Fibroblast of upper back skin (primary cell): ENCODE measurements around the gene CENPM.
"Not testable (repeated sequence)": the region's sequence is repeated elsewhere in the genome, so short reads cannot be mapped to it uniquely, and the experiment has no call there.

ENCODE experiments used
- DNase-seq: peaks from one replicate; pipeline ENCODE4 v3.0.0-alpha.2; 2013

CENPM gene

GRCh38 chr22:41966225-41966606 lies 19.3 kb upstream of the CENPM start:
- DNase-seq: no peak

- no peak for DNase-seq
Measured at GRCh38 chr22:41964112-41964491, 17.1 kb upstream of the CENPM start.

- DNase-seq: no peak
Measured at GRCh38 chr22:41963453-41964111, 16.6 kb upstream of the CENPM start.

- no peak for DNase-seq
Measured at GRCh38 chr22:41957941-41958556, 11.1 kb upstream of the CENPM start.

GRCh38 chr22:41952713-41953112 lies 5.8 kb upstream of the CENPM start:
- DNase-seq: no peak

- DNase-seq: no peak
Measured at GRCh38 chr22:41951898-41952474, 5.0 kb upstream of the CENPM start, which contains the start of gene SMIM45. SMIM45 (plus strand) TSS chr22:41952150.

DNA sequence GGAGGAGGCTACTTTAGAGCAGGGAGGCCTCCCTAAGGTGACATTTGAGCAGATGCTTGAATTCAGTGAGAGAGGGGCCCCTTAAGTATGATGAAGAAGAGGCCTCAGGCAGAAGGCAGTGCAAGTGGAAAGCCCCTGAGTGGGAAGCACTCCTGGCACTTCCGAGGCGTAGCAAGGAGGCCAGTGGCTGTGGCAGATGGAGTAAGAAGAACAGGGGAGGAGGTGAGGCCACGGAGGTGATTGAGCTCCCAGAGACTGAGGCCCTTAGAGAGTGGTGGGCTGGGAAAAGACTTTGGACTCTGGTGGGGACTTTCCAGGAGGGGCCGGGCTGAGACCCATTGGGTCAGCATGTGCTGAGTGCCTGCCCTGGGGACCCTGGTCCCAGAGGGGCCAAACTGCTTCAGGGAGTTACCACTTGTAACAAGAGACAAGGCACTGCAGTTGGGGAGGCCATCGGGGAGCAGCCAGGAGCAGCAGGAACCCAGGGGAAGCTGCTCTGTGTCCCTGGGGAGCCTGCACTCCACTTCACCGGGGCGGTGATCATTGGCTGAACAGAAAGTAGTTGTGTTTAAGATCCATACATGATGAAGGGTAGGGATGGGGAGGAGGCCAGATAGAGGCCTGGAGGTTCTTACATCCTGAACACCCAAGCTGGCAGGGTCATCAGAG lies 2.5 kb upstream of the CENPM start:
- DNase-seq: no peak

- not testable (repeated sequence) for DNase-seq
Measured at GRCh38 chr22:41948928-41949296, 2.0 kb upstream of the CENPM start.

- DNase-seq: no peak
Measured at GRCh38 chr22:41948142-41948541, 1.2 kb upstream of the CENPM start.

GRCh38 chr22:41947424-41948080 lies 600 bp upstream of the CENPM start:
- no peak for DNase-seq

DNA sequence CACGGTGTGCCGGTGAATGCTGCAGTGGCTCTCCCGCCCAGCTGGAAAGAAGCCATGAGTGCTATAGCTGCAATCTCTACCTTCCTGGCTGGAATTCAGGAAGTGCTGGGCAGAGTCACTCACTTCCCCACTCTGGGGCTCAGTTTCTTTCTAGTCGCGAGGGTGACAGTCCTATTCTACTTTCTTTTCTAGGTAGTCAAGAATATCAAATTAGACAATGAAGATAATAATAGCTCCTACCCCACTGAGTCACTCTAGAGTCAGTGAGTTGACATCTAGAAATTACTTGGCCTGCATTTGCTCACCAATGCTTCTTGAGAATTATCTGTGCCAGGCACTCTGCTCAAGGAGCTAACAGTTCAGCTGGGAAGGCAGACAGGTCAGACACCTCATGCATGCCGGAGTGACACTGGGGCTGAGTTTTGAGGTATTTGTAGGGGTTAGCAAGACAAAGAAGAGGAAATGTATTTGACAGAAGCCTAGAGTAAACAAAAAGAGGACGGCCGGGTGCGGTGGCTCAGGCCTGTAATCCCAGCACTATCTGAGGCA lies 3.2 kb downstream of the CENPM start:
- no peak for DNase-seq

DNA sequence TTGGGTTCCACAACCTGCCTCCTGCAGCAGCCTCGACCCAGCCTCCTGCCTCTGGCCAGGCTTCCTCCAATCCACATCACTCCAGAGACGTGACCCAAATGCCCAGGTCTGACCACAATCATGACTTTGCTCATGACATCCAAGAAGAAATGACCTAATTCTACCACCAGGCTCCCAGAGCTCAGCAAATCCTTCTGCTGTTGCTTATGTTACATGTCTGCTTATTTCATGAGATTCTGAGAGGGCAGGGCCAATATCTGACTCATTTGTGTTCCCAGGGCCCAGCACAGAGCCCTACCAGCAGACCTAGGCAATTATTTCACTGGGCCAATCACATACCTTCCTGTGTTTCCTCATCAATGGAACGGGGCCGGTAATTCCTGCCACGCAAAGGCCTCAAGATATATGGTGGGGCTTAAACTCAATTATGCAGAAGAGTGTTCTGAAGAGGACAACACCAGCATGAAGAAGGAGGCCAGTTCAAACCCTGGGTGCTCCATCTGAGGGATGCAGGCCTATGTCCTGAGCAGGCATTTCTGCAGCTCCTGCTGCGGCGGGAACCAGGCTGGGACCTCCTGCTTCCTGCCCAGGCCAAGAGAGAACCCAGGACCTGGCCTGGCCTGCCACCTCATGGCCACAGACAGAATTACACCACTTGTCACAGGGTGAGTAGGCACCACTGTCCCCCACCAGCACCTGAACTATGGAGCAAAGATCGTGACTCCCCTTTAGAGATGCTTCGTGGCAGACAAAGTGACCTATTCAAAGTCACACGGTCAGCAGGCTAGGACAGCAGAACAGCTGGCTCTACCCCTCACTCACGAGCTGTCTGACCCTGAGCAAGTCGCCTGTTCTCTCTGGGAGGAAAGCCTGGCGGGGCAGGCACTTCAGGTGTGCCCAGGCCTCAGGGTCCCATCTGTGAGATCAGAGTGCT lies 5.9 kb downstream of the CENPM start:
- DNase-seq: peak; percentile 80

DNA sequence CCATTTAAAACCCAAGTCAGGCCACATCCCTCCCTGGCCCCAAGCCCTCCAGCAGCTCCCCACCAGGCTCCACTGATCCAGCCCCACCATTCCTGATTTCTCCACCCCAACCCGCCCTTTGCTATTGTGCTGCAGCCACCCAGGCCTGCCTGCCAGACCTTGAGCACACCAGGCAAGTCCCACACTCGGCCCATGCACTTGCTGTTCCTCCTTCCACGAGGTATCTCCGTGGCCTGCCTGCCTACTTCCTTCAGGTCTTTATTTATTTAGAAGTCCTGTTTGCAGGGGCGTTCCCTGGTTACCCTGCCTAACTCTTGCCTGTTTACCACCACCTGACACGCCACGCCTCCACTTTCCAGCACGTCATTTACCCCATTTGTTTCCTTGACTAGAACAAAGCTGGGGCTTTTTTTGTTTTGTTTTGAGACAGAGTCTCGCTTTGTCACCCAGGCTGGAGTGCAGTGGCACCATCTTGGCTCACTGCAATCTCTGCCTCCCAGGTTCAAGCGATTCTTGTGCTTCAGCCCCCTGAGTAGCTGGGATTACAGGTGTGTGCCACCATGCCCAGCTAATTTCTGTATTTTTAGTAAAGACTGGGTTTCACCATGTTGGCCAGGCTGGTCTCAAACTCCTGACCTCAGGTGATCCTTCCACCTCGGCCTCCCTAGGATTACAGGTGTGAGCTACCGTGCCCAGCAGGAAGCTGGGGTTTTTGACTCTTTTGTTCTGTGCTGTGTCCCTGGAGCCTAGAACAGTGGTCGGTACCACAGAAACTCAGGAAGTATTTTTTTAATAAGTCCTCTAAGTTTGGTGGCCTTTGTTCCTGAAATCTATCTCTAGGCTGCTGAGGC lies 6.7 kb downstream of the CENPM start:
- no peak for DNase-seq

GRCh38 chr22:41936894-41937169 lies 10.1 kb downstream of the CENPM start:
- no peak for DNase-seq

DNA sequence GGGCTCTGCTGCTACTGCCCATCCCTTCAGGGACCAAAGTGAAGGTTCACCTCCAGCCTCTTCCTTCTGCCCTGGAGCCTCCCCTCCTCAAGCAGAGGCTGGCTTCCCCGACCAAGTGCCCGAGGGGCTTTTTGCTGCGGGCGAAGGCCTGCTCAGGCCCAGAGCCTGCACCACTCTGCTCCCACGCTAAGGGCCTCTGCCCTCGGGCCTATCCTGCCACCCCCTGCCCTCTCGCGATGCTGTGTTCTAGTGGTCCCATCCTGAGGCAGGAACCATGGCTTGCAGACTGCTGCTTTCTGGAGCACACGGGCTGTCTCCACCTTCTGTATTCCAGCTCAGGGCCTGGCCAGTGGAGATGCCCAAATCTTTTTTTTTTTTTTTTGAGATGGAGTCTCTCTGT lies 11.4 kb downstream of the CENPM start:
- DNase-seq: no peak

- DNase-seq: no peak
Measured at GRCh38 chr22:41935015-41935351, 12.0 kb downstream of the CENPM start.

GRCh38 chr22:41934284-41935014 lies 12.5 kb downstream of the CENPM start:
- no peak for DNase-seq

- no peak for DNase-seq
Measured at GRCh38 chr22:41933411-41934177, 13.4 kb downstream of the CENPM start.

- DNase-seq: no peak
Measured at GRCh38 chr22:41932353-41932752, 14.6 kb downstream of the CENPM start.

GRCh38 chr22:41931701-41932269 lies 15.2 kb downstream of the CENPM start:
- DNase-seq: no peak
